Osteoblast (primary cell): ENCODE results near the gene ROBO2. TPM values are rescaled to one million over a fixed set of nuclear protein-coding genes. Genes with fewer than 3 reads are reported as not detected.

Experiments
- DNase-seq: peaks from one replicate; pipeline ENCODE4 v3.0.0; 2011; ENCODE audit warnings: low spot score, mixed read lengths; ENCODE audit not compliant: insufficient read length; ENCODE audit errors: missing footprints
- H2AFZ ChIP-seq: 2 replicates; pipeline ENCODE4 v1.6.0; 2011; ENCODE audit warnings: mild to moderate bottlenecking, low read length
- H3K27ac ChIP-seq: 2 replicates; pipeline ENCODE4 v1.5.1; 2011; ENCODE audit warnings: mild to moderate bottlenecking, low read depth, low read length, moderate library complexity
- H3K27me3 ChIP-seq: 2 replicates; pipeline ENCODE4 v1.6.0; 2012; ENCODE audit warnings: mild to moderate bottlenecking, control low read depth, inconsistent platforms, low read length, moderate library complexity; ENCODE audit not compliant: insufficient read depth
- H3K36me3 ChIP-seq: 2 replicates; pipeline ENCODE4 v1.5.1; 2011; ENCODE audit warnings: mild to moderate bottlenecking, low read length, control low read depth, moderate library complexity; ENCODE audit not compliant: insufficient read depth
- H3K4me1 ChIP-seq: 2 replicates; pipeline ENCODE4 v1.5.1; 2011; ENCODE audit warnings: mild to moderate bottlenecking, low read length, control low read depth, moderate library complexity; ENCODE audit not compliant: insufficient read depth
- H3K4me2 ChIP-seq: 2 replicates; pipeline ENCODE4 v1.6.0; 2011; ENCODE audit warnings: mild to moderate bottlenecking, low read length; ENCODE audit not compliant: insufficient read depth
- H3K4me3 ChIP-seq: fragments of 200-600 bp; sonication (generic); 3 replicates; pipeline ENCODE4 v1.5.1; 2012; ENCODE audit warnings: mild to moderate bottlenecking, low read length, inconsistent platforms; ENCODE audit not compliant: insufficient read depth
- H3K79me2 ChIP-seq: 2 replicates; pipeline ENCODE4 v1.6.0; 2012; ENCODE audit warnings: mild to moderate bottlenecking, low read length, control low read depth, inconsistent platforms; ENCODE audit not compliant: insufficient read depth
- H3K9me3 ChIP-seq: 2 replicates; pipeline ENCODE4 v1.5.1; 2011; ENCODE audit warnings: low read depth, low read length, control low read depth
- H4K20me1 ChIP-seq: 2 replicates; pipeline ENCODE4 v1.6.0; 2012; ENCODE audit warnings: mild to moderate bottlenecking, low read length, control low read depth; ENCODE audit not compliant: insufficient read depth
- CTCF ChIP-seq: IDR thresholded peaks from 2 replicates; pipeline ENCODE4 v1.5.1; 2011; ENCODE audit warnings: mild to moderate bottlenecking, low read depth, low read length, moderate library complexity; ENCODE audit errors: extremely low read depth
- total RNA-seq: library from RNA; depleted of rRNA; stranded (reverse); fragments of >200 nt; gene quantifications from 2 replicates; pipeline ENCODE4 v1.2.3, GENCODE V29; 2012

The ROBO2 gene
- total RNA-seq, 1 donor, result 0.36 TPM

GRCh38 chr3:77373619-77374018, 333.7 kb downstream of the ROBO2 start:
- Histone ChIP-seq H4K20me1 (no peaks in the 10 kb centered on the region), H3K4me1 (no peaks in the 10 kb centered on the region), H3K4me2 (no peak overlapping the region), H3K36me3 (no peaks in the 10 kb centered on the region), H3K27ac (no peak overlapping the region), H3K27me3 (no peaks in the 10 kb centered on the region), H2AFZ (no peak overlapping the region), H3K4me3 (no peak overlapping the region), H3K79me2 (no peaks in the 10 kb centered on the region), H3K9me3 (no peaks in the 10 kb centered on the region)
- no peak for TF ChIP-seq CTCF
- DNase-seq, result no peak

GRCh38 chr3:77376511-77376910, 336.6 kb downstream of the ROBO2 start:
- no peak for DNase-seq
- H2AFZ ChIP-seq, result no peak overlapping the region
- no peak overlapping the region for H3K27ac ChIP-seq
- no peak for TF ChIP-seq CTCF
- H3K36me3 ChIP-seq, result no peaks in the 10 kb centered on the region
- H4K20me1 ChIP-seq, result no peaks in the 10 kb centered on the region
- H3K4me1 ChIP-seq, result no peaks in the 10 kb centered on the region
- H3K27me3 ChIP-seq, result no peaks in the 10 kb centered on the region
- no peak overlapping the region for H3K4me2 ChIP-seq
- peaks cover 2% of the 10 kb centered on the region for H3K9me3 ChIP-seq
- H3K4me3 ChIP-seq, result no peak overlapping the region
- no peaks in the 10 kb centered on the region for H3K79me2 ChIP-seq

GRCh38 chr3:77377717-77378116, 337.8 kb downstream of the ROBO2 start:
- H3K9me3 ChIP-seq, result peaks cover 2% of the 10 kb centered on the region
- no peaks in the 10 kb centered on the region for H3K36me3 ChIP-seq
- no peak overlapping the region for H2AFZ ChIP-seq
- no peaks in the 10 kb centered on the region for H3K4me1 ChIP-seq
- no peak overlapping the region for H3K4me3 ChIP-seq
- H3K79me2 ChIP-seq, result no peaks in the 10 kb centered on the region
- no peak for TF ChIP-seq CTCF
- H4K20me1 ChIP-seq, result no peaks in the 10 kb centered on the region
- no peak overlapping the region for H3K27ac ChIP-seq
- DNase-seq, result no peak
- no peaks in the 10 kb centered on the region for H3K27me3 ChIP-seq
- no peak overlapping the region for H3K4me2 ChIP-seq

GRCh38 chr3:77380136-77380535, 340.2 kb downstream of the ROBO2 start:
- no peaks in the 10 kb centered on the region for H3K27me3 ChIP-seq
- no peaks in the 10 kb centered on the region for H3K4me1 ChIP-seq
- no peak for DNase-seq
- peaks cover 2% of the 10 kb centered on the region for H3K9me3 ChIP-seq
- TF ChIP-seq CTCF, result no peak
- H3K79me2 ChIP-seq, result no peaks in the 10 kb centered on the region
- H3K4me3 ChIP-seq, result no peak overlapping the region
- H2AFZ ChIP-seq, result no peak overlapping the region
- H3K36me3 ChIP-seq, result no peaks in the 10 kb centered on the region
- H3K4me2 ChIP-seq, result no peak overlapping the region
- no peak overlapping the region for H3K27ac ChIP-seq
- no peaks in the 10 kb centered on the region for H4K20me1 ChIP-seq
